ENCODE data around the gene KISS1R.
"Not testable (repeated sequence)": the region's sequence is repeated elsewhere in the genome, so short reads cannot be mapped to it uniquely, and the experiment has no call there.

The KISS1R gene

GRCh38 chr19:955803-956765 lies 39.0 kb downstream of the KISS1R start:
- no peak for DNase-seq

DNA sequence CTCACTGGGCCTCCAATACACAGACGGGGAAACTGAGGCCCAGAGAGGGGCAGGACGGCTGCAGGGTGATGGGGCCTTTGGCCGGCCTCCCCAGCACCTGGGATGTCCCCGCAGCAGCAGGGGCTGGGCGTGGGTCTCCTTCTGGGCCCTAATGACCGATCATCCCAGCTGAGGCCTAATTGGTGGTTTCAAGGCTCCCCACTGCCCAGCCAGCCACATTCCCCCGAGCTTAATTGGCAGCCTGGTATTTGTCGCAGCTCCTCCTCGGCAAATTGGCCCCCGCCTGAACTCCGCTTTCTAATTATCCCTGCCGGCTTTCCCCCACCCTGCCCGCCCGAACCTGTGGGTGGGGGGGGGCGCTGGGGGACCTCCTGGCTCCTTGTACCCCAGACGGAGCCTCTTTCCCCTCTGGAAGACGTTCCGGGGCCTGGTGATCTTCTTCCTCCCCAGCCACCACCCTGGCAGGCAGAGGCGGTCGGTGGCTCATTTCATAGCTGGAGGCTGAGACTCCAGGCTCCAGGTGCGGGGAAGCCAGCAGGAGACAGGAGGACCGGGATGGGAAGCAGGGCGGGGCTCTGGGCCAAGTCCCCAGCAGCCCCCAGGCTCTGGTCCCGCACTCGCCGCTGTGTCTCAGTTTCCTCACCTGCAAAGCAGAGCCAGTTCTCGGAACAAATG lies 39.8 kb downstream of the KISS1R start:
- DNase-seq = no peak

- not testable (repeated sequence) for DNase-seq
Observed at GRCh38 chr19:957578-957977, 40.4 kb downstream of the KISS1R start.

DNA sequence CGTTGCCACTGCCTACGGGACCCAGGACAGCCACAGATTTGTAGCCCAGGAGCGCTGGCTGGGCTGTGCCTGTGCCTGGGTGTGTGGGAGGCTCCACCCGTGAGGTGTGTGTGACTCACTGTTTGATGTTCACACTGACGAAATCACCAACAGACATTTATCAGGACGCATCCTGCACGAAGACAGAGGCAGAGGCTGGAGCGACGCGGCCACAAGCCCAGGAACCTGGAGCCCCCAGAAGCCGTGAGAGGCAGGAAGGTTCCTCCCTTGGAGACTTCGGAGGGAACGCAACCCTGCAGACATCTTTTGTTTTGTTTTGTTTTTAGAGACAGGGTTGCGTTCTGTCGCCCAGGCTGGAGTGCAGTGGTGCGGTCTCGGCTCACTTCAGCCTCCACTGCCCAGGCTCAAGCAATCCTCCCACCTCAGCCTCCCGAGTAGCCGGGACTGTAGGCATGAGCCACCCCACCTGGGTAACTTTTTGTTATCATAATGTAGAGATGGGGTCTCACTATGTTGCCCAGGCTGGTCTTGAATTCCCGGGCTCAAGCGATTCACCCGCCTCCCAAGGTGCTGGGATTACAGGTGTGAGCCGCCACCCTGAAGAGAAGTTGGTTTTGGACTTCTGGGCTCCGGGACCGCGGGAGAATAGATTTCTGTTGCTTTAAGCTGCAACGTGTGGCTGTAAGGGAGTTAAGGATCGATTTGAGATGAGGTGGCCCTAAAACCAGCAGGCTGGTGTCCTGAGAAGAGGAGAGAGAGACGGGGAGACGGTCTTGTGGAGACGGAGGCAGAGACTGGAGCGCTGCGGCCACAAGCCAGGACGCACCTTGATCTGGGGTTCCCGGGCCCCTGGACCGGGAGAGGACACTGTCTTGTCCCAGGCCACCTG lies 42.1 kb downstream of the KISS1R start:
- peak; percentile 21 for DNase-seq

DNA sequence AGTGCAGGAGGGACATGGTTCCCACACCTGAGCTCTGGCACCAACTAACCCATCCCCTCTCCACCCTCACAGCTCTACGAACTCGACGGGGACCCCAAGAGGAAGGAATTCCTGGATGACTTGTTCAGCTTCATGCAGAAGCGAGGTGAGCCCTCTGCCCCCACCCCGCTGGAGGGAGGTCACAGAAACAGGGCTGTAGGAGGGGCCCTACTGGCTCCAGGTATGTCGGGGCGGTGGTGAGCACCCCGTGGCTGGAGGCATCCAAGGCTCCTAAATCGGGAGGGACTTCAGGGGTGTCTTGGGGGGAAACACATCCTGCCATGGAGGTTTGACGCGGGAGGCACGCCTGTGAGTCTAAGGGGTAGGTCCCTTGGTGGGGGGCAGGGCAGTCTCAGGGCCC lies 42.9 kb downstream of the KISS1R start:
- no peak for DNase-seq

- no peak for DNase-seq
Observed at GRCh38 chr19:960601-960938, 43.4 kb downstream of the KISS1R start.

DNA sequence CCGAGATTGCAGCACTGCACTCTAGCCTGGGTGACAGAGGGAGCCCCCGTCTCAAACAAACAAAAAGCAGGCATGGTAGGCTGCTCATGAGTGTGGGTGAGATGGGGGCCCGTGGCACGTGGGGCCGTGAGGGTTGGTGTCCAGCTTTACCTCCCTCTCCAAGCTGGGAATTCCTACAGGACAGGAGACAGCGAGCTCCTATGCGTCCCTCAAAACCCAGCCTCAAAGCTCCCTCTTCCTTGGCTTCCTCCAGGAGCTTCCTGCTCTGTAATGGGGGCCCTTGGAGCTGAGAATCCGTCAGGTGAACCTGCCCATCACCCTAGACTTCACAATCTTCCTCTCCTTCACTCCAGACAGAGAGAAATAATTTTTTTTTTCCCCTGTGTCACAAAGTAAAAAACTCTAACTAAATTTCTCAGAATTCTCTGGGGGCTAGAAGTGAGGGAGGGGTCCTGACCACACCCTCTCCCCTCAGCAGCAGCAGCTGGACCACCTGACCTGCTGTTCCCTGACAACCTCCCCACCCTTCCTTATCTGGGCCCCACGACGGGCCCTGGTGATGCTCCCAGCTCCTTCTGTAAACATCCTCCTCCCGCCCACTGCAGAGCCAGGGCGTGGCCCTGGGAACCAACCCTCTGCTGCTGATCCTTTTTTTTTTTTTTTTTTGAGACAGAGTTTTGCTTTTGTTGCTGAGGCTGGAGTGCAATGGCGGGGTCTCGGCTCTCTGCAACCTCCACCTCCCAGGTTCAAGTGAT lies 44.9 kb downstream of the KISS1R start:
- no peak for DNase-seq

- DNase-seq = no peak
Observed at GRCh38 chr19:962683-963400, 45.7 kb downstream of the KISS1R start.

- DNase-seq = no peak
Observed at GRCh38 chr19:963486-963951, 46.4 kb downstream of the KISS1R start.

DNA sequence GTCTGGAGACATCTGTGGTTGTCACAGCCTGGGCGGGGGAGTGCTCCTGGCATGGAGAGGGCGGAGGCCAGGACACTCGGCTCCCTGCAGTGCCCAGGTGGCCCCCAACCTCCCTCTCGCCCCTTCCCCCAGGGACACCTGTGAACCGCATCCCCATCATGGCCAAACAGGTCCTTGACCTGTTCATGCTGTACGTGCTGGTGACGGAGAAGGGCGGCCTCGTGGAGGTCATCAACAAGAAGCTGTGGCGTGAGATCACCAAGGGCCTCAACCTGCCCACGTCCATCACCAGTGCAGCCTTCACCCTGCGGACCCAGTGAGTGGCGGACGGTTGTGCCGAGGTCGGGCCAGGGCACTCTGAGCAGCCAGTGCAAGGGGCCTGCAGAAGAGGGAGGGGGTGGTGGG lies 47.0 kb downstream of the KISS1R start:
- DNase-seq = no peak

GRCh38 chr19:964761-965694 lies 47.9 kb downstream of the KISS1R start:
- no peak for DNase-seq

GRCh38 chr19:966485-967088 lies 49.5 kb downstream of the KISS1R start:
- DNase-seq = no peak
